OCI-LY7 (cell line): ENCODE results near the gene DNAH5. TPM values are rescaled to one million over a fixed set of nuclear protein-coding genes. Genes with fewer than 3 reads are reported as not detected.

Source experiments
- BruUV-seq: library from RNA; stranded (reverse); fragments of 400-500 nt; replicated peaks from 2 replicates; lab custom pipeline; 2021; lab: Mats Ljungman, UMichigan
- CTCF ChIA-PET: fragments of 300-600 bp; sonication (Branson Sonifier 250); formaldehyde crosslinking; loops from one replicate; lab custom pipeline; 2022; ENCODE audit warnings: antibody characterized with exemption; ENCODE audit not compliant: unreplicated experiment; lab: Charles Lee
- POLR2A ChIA-PET: fragments of 300-600 bp; sonication (Branson Sonifier 250); formaldehyde crosslinking; loops from one replicate; lab custom pipeline; 2022; ENCODE audit warnings: antibody characterized with exemption; lab: Charles Lee
- DNase-seq: peaks from one replicate; pipeline ENCODE4 v3.0.0-alpha.2; 2015; ENCODE audit warnings: low spot score
- H2AFZ ChIP-seq: fragments of 200-600 bp; sonication (generic), shearing (Covaris generic); 2 replicates; pipeline ENCODE4 v1.6.1; 2014; ENCODE audit warnings: mild to moderate bottlenecking, antibody characterized with exemption, low read length, moderate library complexity
- H3K27ac ChIP-seq: fragments of 200-600 bp; sonication (generic); 2 replicates; pipeline ENCODE4 v1.5.1; 2014; ENCODE audit warnings: mixed run types, low read depth, mild to moderate bottlenecking, moderate library complexity, low read length, inconsistent platforms; ENCODE audit not compliant: poor library complexity, severe bottlenecking
- H3K36me3 ChIP-seq: fragments of 200-600 bp; sonication (generic); 2 replicates; pipeline ENCODE4 v1.6.1; 2014; ENCODE audit warnings: mild to moderate bottlenecking, antibody characterized with exemption, low read length, moderate library complexity, mixed read lengths; ENCODE audit not compliant: insufficient read depth
- H3K4me1 ChIP-seq: fragments of 200-600 bp; sonication (generic); 2 replicates; pipeline ENCODE4 v1.5.1; 2014; ENCODE audit warnings: mild to moderate bottlenecking, low read length; ENCODE audit not compliant: insufficient read depth, poor library complexity, severe bottlenecking
- H3K4me2 ChIP-seq: fragments of 200-600 bp; sonication (generic); 2 replicates; pipeline ENCODE4 v1.6.1; 2014; ENCODE audit warnings: mild to moderate bottlenecking, low read length
- H3K4me3 ChIP-seq: fragments of 200-600 bp; sonication (generic); 2 replicates; pipeline ENCODE4 v1.5.1; 2014; ENCODE audit warnings: mild to moderate bottlenecking, low read depth, low read length; ENCODE audit not compliant: poor library complexity, severe bottlenecking
- H3K79me2 ChIP-seq: fragments of 200-600 bp; sonication (generic); 2 replicates; pipeline ENCODE4 v1.6.1; 2016; ENCODE audit warnings: low read depth, mild to moderate bottlenecking, low read length, moderate library complexity, mixed read lengths; ENCODE audit not compliant: insufficient read depth
- H3K9me2 ChIP-seq: fragments of 200-600 bp; sonication (generic); 2 replicates; pipeline ENCODE4 v1.6.1; 2016; ENCODE audit warnings: mild to moderate bottlenecking, low read length, mixed read lengths; ENCODE audit not compliant: insufficient read depth
- H3K9me3 ChIP-seq: fragments of 200-600 bp; sonication (generic); 2 replicates; pipeline ENCODE4 v1.6.1; 2014; ENCODE audit warnings: mild to moderate bottlenecking, mixed run types, low read length, mixed read lengths
- H4K20me1 ChIP-seq: fragments of 200-600 bp; sonication (generic); 2 replicates; pipeline ENCODE4 v1.6.1; 2014; ENCODE audit warnings: mild to moderate bottlenecking, antibody characterized with exemption, low read length, moderate library complexity, mixed read lengths; ENCODE audit not compliant: insufficient read depth
- CTCF ChIP-seq: fragments of 200-600 bp; sonication (generic); conservative IDR thresholded peaks from 2 replicates; pipeline ENCODE4 v1.5.1; 2014; ENCODE audit warnings: mild to moderate bottlenecking, antibody characterized with exemption, low read length, moderate library complexity, mixed read lengths
- EZH2phosphoT487 ChIP-seq: fragments of 200-600 bp; sonication (generic); IDR thresholded peaks from 2 replicates; pipeline ENCODE4 v1.6.1; 2018; ENCODE audit warnings: low read depth, borderline replicate concordance, mild to moderate bottlenecking, mixed run types, antibody characterized with exemption, low read length, moderate library complexity, mixed read lengths
- intact Hi-C: fragments of 100-400 bp; cut with micrococcal nuclease; formaldehyde crosslinking; loops from one replicate; pipeline ENCODE4 v1.10.0; 2022; ENCODE audit not compliant: unreplicated experiment
- total RNA-seq, 2 experiments: library from RNA; depleted of rRNA in 1 of 2; stranded (reverse); fragments of >200 nt in 1 of 2; shearing (Covaris generic) in 1 of 2; gene quantifications; 2 replicates each; pipeline ENCODE4 v1.2.3, GENCODE V29; 2014 to 2022

Gene DNAH5
- total RNA-seq, 2 experiments from 2014 or later, result 0.06 TPM; not detected in 1

GRCh38 chr5:13934125-13934524 lies 10.4 kb downstream of the DNAH5 start:
- Histone ChIP-seq H3K36me3 (no peaks in the 10 kb centered on the region), H3K79me2 (no peaks in the 10 kb centered on the region), H4K20me1 (no peaks in the 10 kb centered on the region), H3K27ac (no peak overlapping the region), H3K9me3 (no peaks in the 10 kb centered on the region), H3K4me2 (no peak overlapping the region), H2AFZ (no peak overlapping the region), H3K4me1 (no peaks in the 10 kb centered on the region), H3K9me2 (no peaks in the 10 kb centered on the region), H3K4me3 (no peak overlapping the region)
- intact Hi-C loops, result no loop called here
- no peak for DNase-seq
- BruUV-seq, result no TSS peak
- TF ChIP-seq CTCF (no peak), EZH2phosphoT487 (no peak)
- CTCF ChIA-PET, result no interaction called here
- POLR2A ChIA-PET, result no interaction called here

GRCh38 chr5:13932561-13932960 lies 11.9 kb downstream of the DNAH5 start:
- H3K27ac ChIP-seq, result no peak overlapping the region
- H3K4me3 ChIP-seq, result no peak overlapping the region
- intact Hi-C loops, result no loop called here
- no peak overlapping the region for H2AFZ ChIP-seq
- H3K9me2 ChIP-seq, result no peaks in the 10 kb centered on the region
- BruUV-seq, result no TSS peak
- DNase-seq, result no peak
- no peaks in the 10 kb centered on the region for H4K20me1 ChIP-seq
- H3K4me2 ChIP-seq, result no peak overlapping the region
- H3K9me3 ChIP-seq, result no peaks in the 10 kb centered on the region
- ChIA-PET POLR2A (no interaction called here), CTCF (no interaction called here)
- no peaks in the 10 kb centered on the region for H3K79me2 ChIP-seq
- H3K36me3 ChIP-seq, result no peaks in the 10 kb centered on the region
- H3K4me1 ChIP-seq, result no peaks in the 10 kb centered on the region
- TF ChIP-seq EZH2phosphoT487 (no peak), CTCF (no peak)

GRCh38 chr5:13932011-13932410 lies 12.5 kb downstream of the DNAH5 start:
- H2AFZ ChIP-seq, result no peak overlapping the region
- no TSS peak for BruUV-seq
- H3K9me3 ChIP-seq, result no peaks in the 10 kb centered on the region
- no peak overlapping the region for H3K4me2 ChIP-seq
- no peak overlapping the region for H3K4me3 ChIP-seq
- ChIA-PET POLR2A (no interaction called here), CTCF (no interaction called here)
- no peak overlapping the region for H3K27ac ChIP-seq
- intact Hi-C loops, result no loop called here
- H3K4me1 ChIP-seq, result no peaks in the 10 kb centered on the region
- DNase-seq, result no peak
- H3K36me3 ChIP-seq, result no peaks in the 10 kb centered on the region
- no peaks in the 10 kb centered on the region for H4K20me1 ChIP-seq
- no peaks in the 10 kb centered on the region for H3K79me2 ChIP-seq
- TF ChIP-seq CTCF (no peak), EZH2phosphoT487 (no peak)
- no peaks in the 10 kb centered on the region for H3K9me2 ChIP-seq
